T follicular helper cell (primary cell): ENCODE results near the gene XRCC4.

Source experiments
- DNase-seq: peaks from one replicate; pipeline ENCODE4 v3.0.0-alpha.2; 2020; ENCODE audit warnings: low read depth

Gene XRCC4

GRCh38 chr5:83071286-83072051 lies 5.9 kb upstream of the XRCC4 start:
- DNase-seq = no peak

DNA sequence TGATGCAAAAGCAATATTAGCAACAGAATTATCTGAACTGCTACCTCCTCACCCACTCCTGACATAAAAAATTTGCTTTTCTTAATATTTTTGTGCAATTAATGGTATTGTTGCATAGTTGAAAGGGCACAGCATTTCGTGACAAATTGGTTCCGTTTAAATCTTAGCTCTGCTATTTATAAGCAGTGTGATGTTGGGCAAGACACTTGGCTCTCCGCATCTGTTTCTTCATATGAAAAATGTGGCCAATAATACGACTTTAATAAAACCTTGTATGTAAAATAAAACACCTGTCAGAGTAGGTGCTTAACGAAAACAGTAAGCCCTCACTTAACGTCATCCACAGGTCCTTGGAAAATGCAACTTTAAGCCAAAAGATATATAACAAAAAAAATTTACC lies 4.4 kb upstream of the XRCC4 start:
- no peak for DNase-seq

DNA sequence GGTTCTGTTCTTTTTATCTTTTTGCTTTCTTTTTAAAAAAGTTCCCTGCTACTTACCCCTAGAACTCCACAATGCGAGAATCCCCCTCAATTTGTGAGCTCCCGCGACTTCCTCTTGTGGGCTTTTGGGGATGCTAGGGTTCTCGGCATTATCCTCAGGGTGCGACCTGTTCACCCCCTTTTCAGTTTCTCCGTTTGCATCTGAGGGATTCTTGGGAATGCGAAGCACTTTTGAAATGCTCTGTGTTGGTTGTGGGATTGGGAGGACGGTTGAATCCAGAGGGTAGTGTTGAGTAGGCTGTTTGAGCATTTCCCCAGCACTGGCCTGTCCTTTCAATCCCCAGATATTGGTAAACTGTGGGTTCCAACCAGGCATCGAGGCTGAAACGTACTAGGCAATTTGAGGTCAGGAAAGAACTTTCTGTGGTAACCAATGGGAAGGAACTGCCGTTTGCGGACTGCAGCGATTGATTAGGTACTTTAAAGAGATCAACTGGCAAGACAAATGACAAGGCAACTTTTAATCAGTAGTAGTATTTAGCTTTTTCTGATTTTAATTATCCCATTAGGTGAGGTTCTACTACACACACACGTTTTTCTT lies 415 bp downstream of the XRCC4 start:
- no peak for DNase-seq

DNA sequence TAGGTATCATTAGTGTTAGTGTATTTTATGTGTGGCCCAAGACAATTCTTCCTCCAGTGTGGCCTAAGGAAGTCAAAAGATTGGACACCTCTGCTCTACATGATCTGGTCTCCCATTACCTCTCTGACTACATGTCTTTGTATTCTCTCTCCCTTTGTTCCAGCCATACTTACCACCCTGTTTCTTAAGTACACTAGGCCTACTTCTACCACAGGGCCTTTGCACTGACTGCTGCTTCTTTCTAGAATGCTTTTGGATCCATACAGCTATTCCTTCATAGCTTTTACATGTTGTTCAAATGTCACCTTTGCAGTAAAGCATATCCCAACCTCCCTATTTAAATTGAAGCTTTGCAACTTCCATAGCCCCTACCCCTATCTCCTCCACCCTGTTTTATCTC lies 5.4 kb downstream of the XRCC4 start:
- DNase-seq = no peak

DNA sequence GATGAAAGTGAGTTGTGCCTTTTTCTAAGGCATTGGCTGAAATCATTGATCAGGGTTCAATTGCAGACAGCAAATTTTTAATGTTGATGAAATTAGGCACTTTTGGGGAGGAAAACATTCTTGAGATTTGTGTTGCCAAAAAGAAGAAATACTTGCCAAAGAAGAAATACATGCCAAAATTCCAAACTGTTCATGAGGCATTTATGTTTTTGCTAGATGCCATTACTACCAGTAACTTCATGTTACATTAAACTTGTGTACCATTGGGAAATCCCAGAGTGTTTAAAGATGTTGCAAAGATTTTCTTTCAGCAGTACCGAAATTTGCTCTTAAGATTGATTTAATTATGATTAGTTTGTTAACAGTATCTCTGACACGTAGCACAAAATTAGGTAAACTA lies 7.0 kb downstream of the XRCC4 start:
- no peak for DNase-seq

- DNase-seq = no peak
Observed at GRCh38 chr5:83085106-83085505, 7.8 kb downstream of the XRCC4 start.

- DNase-seq = no peak
Observed at GRCh38 chr5:83090169-83090568, 12.8 kb downstream of the XRCC4 start.

DNA sequence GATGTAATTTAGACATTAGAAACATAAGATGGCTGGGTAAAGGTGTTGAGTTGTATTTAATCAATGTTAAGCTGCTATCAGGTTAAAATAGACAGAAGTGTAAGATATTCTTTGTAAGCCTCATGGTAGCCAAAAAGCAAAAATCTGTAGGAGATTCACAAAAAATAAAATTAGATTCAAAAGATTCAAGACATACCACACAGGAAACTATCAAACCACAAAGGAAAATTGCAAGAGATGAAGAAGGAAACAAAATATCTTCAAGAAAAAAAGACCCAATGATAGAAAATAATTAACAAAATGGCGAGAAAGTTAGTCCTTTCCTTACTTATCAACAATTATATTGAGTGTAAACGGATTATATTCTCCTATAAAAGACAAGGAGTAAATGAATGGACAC lies 15.3 kb downstream of the XRCC4 start:
- DNase-seq = no peak

DNA sequence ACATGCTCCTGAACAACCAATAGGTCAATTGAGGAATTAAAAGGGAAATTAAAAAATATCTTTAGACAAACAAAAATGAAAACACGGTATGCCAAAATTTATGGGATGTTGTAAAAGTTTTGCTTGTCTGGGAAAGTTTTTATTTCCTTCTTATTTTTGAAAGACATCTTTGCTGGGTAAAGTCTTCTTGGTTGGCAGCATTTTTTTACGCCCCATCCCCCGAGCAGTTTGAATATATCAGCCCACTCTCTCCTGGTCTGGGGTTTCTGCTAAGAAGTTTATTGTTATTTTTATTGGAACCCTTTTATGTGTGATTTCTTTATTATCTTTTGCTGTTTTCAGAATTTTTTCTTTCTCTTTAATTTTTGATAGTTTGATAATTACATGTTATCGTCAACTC lies 16.3 kb downstream of the XRCC4 start:
- no peak for DNase-seq

DNA sequence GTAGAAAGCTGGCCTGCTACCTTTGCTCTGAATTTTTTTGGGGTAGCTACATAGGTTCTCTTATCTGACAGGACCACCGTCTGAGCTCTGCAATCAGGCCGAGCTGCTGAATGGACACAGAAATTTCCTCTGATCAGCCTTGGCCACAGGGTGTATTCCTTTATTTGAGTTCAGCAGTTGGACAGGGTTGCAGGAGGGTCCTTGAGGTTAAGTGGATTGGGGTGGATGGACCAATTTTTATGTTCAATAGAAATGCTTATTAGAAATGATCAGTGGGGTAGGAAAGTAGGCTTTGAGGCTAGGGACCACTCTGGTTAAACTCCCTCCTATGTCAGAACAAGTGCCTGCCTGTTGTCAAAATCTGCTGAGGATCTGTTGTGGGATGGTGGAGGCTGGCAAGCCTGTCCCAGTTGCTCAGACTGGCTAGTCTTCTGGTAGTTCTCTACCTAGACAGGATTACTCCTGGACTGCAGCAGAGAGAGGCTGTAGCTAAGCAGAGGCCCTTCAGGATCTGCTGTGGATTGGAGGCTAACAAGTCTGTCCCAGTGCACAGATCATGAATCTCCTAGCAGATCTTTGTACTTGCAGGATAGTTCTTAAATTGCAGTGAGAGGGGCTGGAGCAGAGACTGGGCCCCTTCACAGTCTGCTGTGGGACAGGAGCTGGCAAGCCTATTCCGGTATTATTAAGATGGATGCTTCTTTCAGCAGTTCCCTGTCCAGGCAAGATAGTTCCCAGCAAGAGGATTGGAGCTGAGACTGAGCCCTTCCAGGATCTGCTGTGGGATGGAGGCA lies 18.0 kb downstream of the XRCC4 start:
- DNase-seq = no peak

- no peak for DNase-seq
Observed at GRCh38 chr5:83095957-83096539, 18.7 kb downstream of the XRCC4 start.

DNA sequence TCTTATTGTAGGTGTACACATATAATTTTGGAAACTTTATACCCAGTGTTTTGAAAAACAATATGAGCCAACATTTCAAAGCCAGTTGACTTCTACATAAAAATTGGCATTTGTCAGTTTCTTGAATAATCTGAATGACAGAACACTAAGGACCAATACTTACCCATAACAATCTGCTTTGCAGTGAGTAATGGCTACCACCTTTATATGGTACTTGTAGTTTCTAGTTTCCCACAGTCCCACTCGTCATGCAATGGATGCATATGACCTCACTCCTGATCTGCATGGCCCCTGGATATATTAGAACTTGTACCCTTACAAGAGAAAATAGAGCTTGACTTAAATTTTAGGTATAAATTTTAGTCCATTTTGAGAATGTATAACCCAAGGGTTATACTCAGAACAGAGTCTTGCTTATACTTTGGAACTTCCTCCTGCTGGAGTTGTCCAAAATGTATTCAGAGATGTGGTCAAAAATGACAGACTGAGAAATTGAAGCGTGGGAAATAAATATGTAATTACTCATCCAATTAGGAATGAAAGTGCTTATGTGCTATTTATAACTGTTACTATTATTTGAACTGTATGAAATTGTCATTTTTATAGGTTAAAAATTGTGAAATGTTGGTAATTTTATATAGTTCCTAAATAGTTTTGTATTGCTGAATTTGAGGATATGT lies 19.5 kb downstream of the XRCC4 start:
- no peak for DNase-seq

DNA sequence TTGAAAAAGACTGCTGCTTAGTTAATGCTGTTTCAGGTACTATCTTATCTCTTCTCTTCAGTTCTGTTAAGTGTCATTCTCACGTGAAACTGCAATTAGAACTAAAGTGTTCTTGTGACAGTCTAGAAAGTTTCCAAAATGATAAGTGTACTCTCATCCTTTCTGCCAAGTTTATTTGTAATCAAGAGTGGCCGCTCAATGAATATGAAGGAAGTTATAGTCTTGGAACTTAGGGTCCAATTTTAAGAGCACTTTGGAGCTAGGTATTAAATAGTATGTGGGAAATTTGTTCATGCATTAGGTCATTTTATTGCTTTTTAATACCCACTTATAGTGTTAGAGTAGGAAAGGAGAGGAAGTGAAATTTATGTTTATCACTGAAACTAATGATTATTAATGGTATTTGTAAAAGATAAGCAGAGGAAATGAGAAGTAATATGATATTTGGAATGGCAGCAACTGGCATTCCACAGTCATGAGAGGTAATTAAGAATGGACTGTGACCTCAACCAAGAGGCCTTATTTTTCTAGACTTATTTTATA lies 20.4 kb downstream of the XRCC4 start:
- DNase-seq = no peak

- no peak for DNase-seq
Observed at GRCh38 chr5:83099001-83099400, 21.7 kb downstream of the XRCC4 start.

DNA sequence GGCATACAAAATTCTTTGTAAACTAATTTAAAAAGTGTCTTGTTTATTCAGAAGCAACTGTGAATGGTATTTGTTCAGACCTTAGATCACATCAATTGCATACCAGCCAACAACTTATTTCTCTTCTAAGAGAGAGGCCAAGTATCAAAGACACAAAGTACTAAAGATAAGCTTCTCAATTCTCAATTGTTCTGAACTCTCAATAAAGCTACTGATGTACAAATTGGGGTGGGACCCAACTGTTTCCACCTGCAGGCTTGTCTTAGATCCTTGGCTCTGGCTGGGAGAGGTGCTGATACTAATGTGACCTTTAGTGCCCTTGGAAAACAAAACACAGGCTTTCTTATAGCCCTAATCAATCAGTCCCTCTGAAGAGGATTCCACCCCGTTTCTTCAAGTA lies 22.1 kb downstream of the XRCC4 start:
- DNase-seq = no peak

GRCh38 chr5:83101514-83101913 lies 24.2 kb downstream of the XRCC4 start:
- no peak for DNase-seq

GRCh38 chr5:83102364-83102980 lies 25.1 kb downstream of the XRCC4 start:
- DNase-seq = no peak

GRCh38 chr5:83104021-83104420 lies 26.7 kb downstream of the XRCC4 start:
- DNase-seq = no peak

DNA sequence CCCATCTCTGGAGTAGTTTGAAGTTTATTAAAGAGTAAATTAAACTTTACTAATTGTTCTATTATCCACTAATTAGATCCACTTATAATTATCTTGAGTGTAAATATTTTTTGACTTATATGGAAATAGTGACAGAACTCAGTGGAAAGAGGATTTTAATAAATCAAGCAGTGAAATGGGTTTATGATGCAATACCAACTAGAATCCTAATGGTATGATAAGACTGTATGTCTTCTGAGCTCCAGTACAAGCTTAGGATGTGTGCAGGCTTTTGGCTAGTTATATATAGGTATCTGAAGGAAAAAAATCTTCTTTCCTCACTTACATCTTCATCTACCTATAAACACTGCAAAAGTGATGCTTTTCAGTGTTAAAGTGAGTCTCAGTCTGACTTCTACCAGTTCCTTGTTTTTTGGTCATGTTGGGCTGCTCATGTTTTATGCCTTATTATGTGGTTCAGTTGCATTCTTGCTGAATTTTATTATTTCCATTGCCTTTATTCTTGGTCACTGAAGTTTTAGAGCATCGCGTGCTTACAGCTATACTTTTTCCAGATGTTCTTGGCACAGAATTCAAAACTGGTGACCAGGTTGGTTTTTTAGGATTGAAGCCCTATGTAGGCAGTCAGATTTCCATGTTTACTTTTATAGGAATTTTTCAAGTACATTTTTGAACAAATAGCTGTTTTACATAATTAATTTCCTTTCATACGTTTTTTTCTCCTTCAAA lies 30.5 kb downstream of the XRCC4 start:
- no peak for DNase-seq

GRCh38 chr5:83109380-83109779 lies 32.0 kb downstream of the XRCC4 start:
- no peak for DNase-seq

- no peak for DNase-seq
Observed at GRCh38 chr5:83115816-83116215, 38.5 kb downstream of the XRCC4 start.
